ENCODE data around the gene PREPL. TPM values are rescaled to one million over a fixed set of nuclear protein-coding genes. Genes with fewer than 3 reads are reported as not detected.
A peak's percentile ranks its signal among the peaks of the same experiment; 100 is the strongest.

PREPL gene
- total and polyA plus RNA-seq, 9 of the 15 experiments (the other 6 are each of a cell fraction or from before 2014, with no cell fraction given), result 11.6 to 58.9 (median 27.2) TPM

DNA sequence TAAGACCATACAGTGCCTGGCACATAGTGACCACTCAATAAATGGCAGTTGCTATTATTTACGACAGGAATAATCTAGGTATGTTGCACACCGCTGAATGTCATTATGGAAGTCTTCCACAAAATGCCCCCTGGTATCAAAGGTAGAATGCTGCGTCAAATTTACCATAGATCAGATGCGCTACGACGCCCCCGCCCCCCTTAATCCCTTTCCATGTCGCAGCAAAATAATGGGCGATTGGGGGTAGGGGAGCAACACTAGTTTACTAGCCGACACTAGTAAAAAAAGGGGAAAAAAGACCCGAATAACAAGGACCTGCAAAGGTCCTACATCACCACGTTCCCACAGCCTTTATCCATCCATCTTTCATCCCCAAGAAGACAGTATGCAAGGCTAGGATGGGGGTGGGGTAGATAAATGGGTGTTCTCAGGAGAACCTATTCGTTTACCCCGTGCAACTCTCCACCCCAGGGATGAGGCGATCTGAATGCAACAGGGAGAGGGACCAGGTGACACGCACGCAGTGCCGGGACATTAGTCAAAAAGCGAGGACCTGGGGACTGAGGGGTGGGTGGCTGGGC is 455 bp downstream of the PREPL start:
- Histone ChIP-seq H3K9me3 (replicated peaks; ENCODE audit: control insufficient read depth, insufficient read depth, low read depth, low read length) (no peaks in the 10 kb centered on the region), H3K79me2 (ENCODE audit: control insufficient read depth, insufficient read depth, low read length) (peaks cover 51% of the 10 kb centered on the region), H3K36me3 (ENCODE audit: control insufficient read depth, insufficient read depth, low read length) (peaks cover 5% of the 10 kb centered on the region; the same call in 1 of the 3 replicates), H4K20me1 (replicated peaks; ENCODE audit: control insufficient read depth, insufficient read depth, low read length) (no peaks in the 10 kb centered on the region; the same call in 1 of the 2 replicates), H3K4me3 (peak overlapping the region; percentile 80), H2AFZ (ENCODE audit: low read depth, low read length) (peak overlapping the region; percentile 100), H3K9me1 (ENCODE audit: control insufficient read depth, insufficient read depth, low read length) (no peaks in the 10 kb centered on the region), H3K4me1 (replicated peaks in 1 of 2; ENCODE audit: control insufficient read depth in 2 of 2, insufficient read depth in 2 of 2, low read length in 2 of 2) (peaks cover 3 to 18% of the 10 kb centered on the region in 2 experiments; a peak in 3 of 5 replicates), H3K9ac (ENCODE audit: insufficient read depth in 1 of 2, low read depth in 2 of 2, low read length in 2 of 2) (peak overlapping the region; percentile 94 to 95), H3K4me2 (ENCODE audit: insufficient read depth, low read length) (peak overlapping the region; percentile 97), H3K27me3 (ENCODE audit: control insufficient read depth in 2 of 2, insufficient read depth in 2 of 2, low read length in 2 of 2) (no peaks in the 10 kb centered on the region), H3K27ac (ENCODE audit: extremely low read depth, low read depth, low read length) (peak overlapping the region; percentile 100)
- intact Hi-C loops (cut with micrococcal nuclease) (no loop called here), in situ Hi-C loops (cut with MboI) (no loop called here)
- under 1% methylated on average over 19 of the region's 19 CpGs for WGBS (ENCODE audit: insufficient coverage, low coverage, missing lambda C conversion rate)
- peak in 2 of 4 experiments; percentile 42 to 48 for DNase-seq (ENCODE audit: extremely low read depth in 1 of 4, low spot score in 3 of 4)
- ATAC-seq, result peak; percentile 52
- POLR2A ChIA-PET, result interaction anchor here (0.6 to 4.7 kb wide), 17 partner anchors 9 to 1290 kb away, joined by 3 to 40 read pairs (median 3); no protein-coding TSS in a partner anchor
- no peak for FAIRE-seq
- no TSS peak for BruUV-seq (replicated peaks)
- CTCF ChIA-PET (ENCODE audit: low intra/inter-chr PET ratio), result no interaction called here
- TF ChIP-seq NFE2 (IDR thresholded peaks at IDR 0.05; ENCODE audit: low read depth) (0 out of 2 replicates have a peak, but pooled peaks have one; percentile 6), MYC (IDR thresholded peaks at IDR 0.05; ENCODE audit: low read depth, low read length) (no peak), MYC (CRISPR knock-in tag; IDR thresholded peaks at IDR 0.05; ENCODE audit: borderline replicate concordance, low read depth) (no peak), HDAC3 (IDR thresholded peaks at IDR 0.05; ENCODE audit: borderline replicate concordance, partially characterized antibody) (no peak), MYNN (IDR thresholded peaks at IDR 0.05) (no peak), MYNN (CRISPR knock-in tag; IDR thresholded peaks at IDR 0.05) (no peak), SP1 (CRISPR knock-in tag; IDR thresholded peaks at IDR 0.05) (0 out of 2 replicates have a peak, but pooled peaks have one; percentile 16), TBP (optimal IDR thresholded peaks at IDR 0.05; ENCODE audit: low read depth, low read length) (peak; percentile 16)
- TF ChIP-seq, protein P1, sequence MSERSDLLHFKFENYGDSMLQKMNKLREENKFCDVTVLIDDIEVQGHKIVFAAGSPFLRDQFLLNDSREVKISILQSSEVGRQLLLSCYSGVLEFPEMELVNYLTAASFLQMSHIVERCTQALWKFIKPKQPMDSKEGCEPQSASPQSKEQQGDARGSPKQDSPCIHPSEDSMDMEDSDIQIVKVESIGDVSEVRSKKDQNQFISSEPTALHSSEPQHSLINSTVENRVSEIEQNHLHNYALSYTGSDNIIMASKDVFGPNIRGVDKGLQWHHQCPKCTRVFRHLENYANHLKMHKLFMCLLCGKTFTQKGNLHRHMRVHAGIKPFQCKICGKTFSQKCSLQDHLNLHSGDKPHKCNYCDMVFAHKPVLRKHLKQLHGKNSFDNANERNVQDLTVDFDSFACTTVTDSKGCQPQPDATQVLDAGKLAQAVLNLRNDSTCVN (CRISPR knock-in tag; IDR thresholded peaks at IDR 0.05), result no peak
- TF ChIP-seq, protein P2, sequence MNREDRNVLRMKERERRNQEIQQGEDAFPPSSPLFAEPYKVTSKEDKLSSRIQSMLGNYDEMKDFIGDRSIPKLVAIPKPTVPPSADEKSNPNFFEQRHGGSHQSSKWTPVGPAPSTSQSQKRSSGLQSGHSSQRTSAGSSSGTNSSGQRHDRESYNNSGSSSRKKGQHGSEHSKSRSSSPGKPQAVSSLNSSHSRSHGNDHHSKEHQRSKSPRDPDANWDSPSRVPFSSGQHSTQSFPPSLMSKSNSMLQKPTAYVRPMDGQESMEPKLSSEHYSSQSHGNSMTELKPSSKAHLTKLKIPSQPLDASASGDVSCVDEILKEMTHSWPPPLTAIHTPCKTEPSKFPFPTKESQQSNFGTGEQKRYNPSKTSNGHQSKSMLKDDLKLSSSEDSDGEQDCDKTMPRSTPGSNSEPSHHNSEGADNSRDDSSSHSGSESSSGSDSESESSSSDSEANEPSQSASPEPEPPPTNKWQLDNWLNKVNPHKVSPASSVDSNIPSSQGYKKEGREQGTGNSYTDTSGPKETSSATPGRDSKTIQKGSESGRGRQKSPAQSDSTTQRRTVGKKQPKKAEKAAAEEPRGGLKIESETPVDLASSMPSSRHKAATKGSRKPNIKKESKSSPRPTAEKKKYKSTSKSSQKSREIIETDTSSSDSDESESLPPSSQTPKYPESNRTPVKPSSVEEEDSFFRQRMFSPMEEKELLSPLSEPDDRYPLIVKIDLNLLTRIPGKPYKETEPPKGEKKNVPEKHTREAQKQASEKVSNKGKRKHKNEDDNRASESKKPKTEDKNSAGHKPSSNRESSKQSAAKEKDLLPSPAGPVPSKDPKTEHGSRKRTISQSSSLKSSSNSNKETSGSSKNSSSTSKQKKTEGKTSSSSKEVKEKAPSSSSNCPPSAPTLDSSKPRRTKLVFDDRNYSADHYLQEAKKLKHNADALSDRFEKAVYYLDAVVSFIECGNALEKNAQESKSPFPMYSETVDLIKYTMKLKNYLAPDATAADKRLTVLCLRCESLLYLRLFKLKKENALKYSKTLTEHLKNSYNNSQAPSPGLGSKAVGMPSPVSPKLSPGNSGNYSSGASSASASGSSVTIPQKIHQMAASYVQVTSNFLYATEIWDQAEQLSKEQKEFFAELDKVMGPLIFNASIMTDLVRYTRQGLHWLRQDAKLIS (CRISPR knock-in tag; IDR thresholded peaks at IDR 0.05), result peak; percentile 47; the same call in 1 of the 2 replicates

All from K562 (cell line).